ENCODE data around the gene IFT25. TPM values are rescaled to one million over a fixed set of nuclear protein-coding genes. Genes with fewer than 3 reads are reported as not detected.

IFT25 gene
- total and polyA plus RNA-seq, 7 donors = 4.6 to 10.3 (median 5.4) TPM

GRCh38 chr1:53895421-53895820 lies 50.1 kb downstream of the IFT25 start:
- H3K27ac ChIP-seq = no peak overlapping the region
- ATAC-seq (no peak), DNase-seq (no peak)
- H3K9me3 ChIP-seq = no peaks in the 10 kb centered on the region
- H3K4me1 ChIP-seq = peaks cover 29% of the 10 kb centered on the region
- 73 to 82% (median 73%) methylated on average over 6 of the region's 6 CpGs for WGBS, 3 donors
- intact Hi-C loops (cut with DNase I) = no loop called here
- no peaks in the 10 kb centered on the region for H3K36me3 ChIP-seq (ENCODE audit: insufficient read depth in 1 of 2, low read depth in 1 of 2)
- no peak for TF ChIP-seq CTCF (IDR thresholded peaks at IDR 0.05)
- no peaks in the 10 kb centered on the region for H3K27me3 ChIP-seq (ENCODE audit: insufficient read depth in 3 of 3, low read length in 2 of 3)
- H3K4me3 ChIP-seq = no peak overlapping the region

- H3K4me1 ChIP-seq = peaks cover 26% of the 10 kb centered on the region
- intact Hi-C loops (cut with DNase I) = no loop called here
- no peak for ATAC-seq
- H3K27ac ChIP-seq = no peak overlapping the region
- WGBS, 3 donors = 84 to 89% (median 85%) methylated on average over 5 of the region's 5 CpGs
- H3K27me3 ChIP-seq (ENCODE audit: insufficient read depth in 3 of 3, low read length in 2 of 3) = no peaks in the 10 kb centered on the region
- H3K4me3 ChIP-seq = no peak overlapping the region
- TF ChIP-seq CTCF (IDR thresholded peaks at IDR 0.05) = no peak
- no peaks in the 10 kb centered on the region for H3K9me3 ChIP-seq
- no peaks in the 10 kb centered on the region for H3K36me3 ChIP-seq (ENCODE audit: insufficient read depth in 1 of 2, low read depth in 1 of 2)
- DNase-seq = no peak
Observed at GRCh38 chr1:53894644-53895043, 50.9 kb downstream of the IFT25 start.

GRCh38 chr1:53893999-53894636 lies 51.4 kb downstream of the IFT25 start, which contains the start of gene DIO1:
DIO1 (plus strand) TSS chr1:53894187; CDS start chr1:53894211, 24 bp downstream.
- H3K27me3 ChIP-seq (ENCODE audit: insufficient read depth in 3 of 3, low read length in 2 of 3) = no peaks in the 10 kb centered on the region
- H3K9me3 ChIP-seq = no peaks in the 10 kb centered on the region
- no peak within 1 kb of the TSS for H3K4me3 ChIP-seq
- 79 to 84% (median 82%) methylated on average over 14 of the region's 14 CpGs for WGBS, 3 donors
- no peaks in the 10 kb centered on the region for H3K36me3 ChIP-seq (ENCODE audit: insufficient read depth in 1 of 2, low read depth in 1 of 2)
- no peak for TF ChIP-seq CTCF (IDR thresholded peaks at IDR 0.05)
- H3K4me1 ChIP-seq = peaks cover 20% of the 10 kb centered on the region
- peak within 1 kb of the TSS; percentile 37 for H3K27ac ChIP-seq
- DNase-seq (no peak), ATAC-seq (no peak)
- intact Hi-C loops (cut with DNase I) = no loop called here

- Histone ChIP-seq H3K9me3 (no peaks in the 10 kb centered on the region), H3K27ac (peak overlapping the region; percentile 37), H3K27me3 (ENCODE audit: insufficient read depth in 3 of 3, low read length in 2 of 3) (no peaks in the 10 kb centered on the region), H3K4me1 (peaks cover 11% of the 10 kb centered on the region), H3K4me3 (no peak overlapping the region), H3K36me3 (ENCODE audit: insufficient read depth in 1 of 2, low read depth in 1 of 2) (peaks cover 0 to 9% of the 10 kb centered on the region in 2 donors)
- no peak for TF ChIP-seq CTCF (IDR thresholded peaks at IDR 0.05)
- ATAC-seq (no peak), DNase-seq (no peak)
- intact Hi-C loops (cut with DNase I) = no loop called here
- WGBS, 3 donors = 68 to 70% (median 69%) methylated on average over 5 of the region's 5 CpGs
Observed at GRCh38 chr1:53892911-53893310, 52.6 kb downstream of the IFT25 start.

- peaks cover 3 to 20% of the 10 kb centered on the region in 2 donors for H3K36me3 ChIP-seq (ENCODE audit: insufficient read depth in 1 of 2, low read depth in 1 of 2)
- H3K27me3 ChIP-seq (ENCODE audit: insufficient read depth in 3 of 3, low read length in 2 of 3) = no peaks in the 10 kb centered on the region
- no peak for ATAC-seq
- H3K9me3 ChIP-seq = no peaks in the 10 kb centered on the region
- no peak for DNase-seq
- WGBS, 3 donors = 85 to 94% (median 93%) methylated on average over 2 of the region's 2 CpGs
- intact Hi-C loops (cut with DNase I) = loop anchor here in 1 of 2 donors (2.0 kb wide), 1 partner anchor 53 kb away; the partner anchor contains the start of gene IFT25
- peaks cover 3% of the 10 kb centered on the region for H3K4me1 ChIP-seq
- H3K4me3 ChIP-seq = no peak overlapping the region
- no peak for TF ChIP-seq CTCF (IDR thresholded peaks at IDR 0.05)
- H3K27ac ChIP-seq = no peak overlapping the region
Observed at GRCh38 chr1:53891678-53892077, 53.8 kb downstream of the IFT25 start.

Measured in psoas muscle (tissue), 8 donors.